Lower leg skin (tissue), 3 donors: Measurements from ENCODE around the gene DLGAP5.

Source experiments
- POLR2A ChIP-seq, 2 donors: fragments of 450-650 bp; IDR thresholded peaks; one replicate each; pipeline ENCODE4 v1.6.1; 2016 to 2017; ENCODE audit warnings: antibody characterized with exemption in 2 of 2, mild to moderate bottlenecking in 1 of 2, moderate library complexity in 1 of 2
- TF ChIP-seq, protein P1 (sequence below), 3 donors: fragments of 450-650 bp; IDR thresholded peaks; one replicate each; pipeline ENCODE4 v1.5.1; 2016; ENCODE audit warnings: antibody characterized with exemption in 3 of 3, mild to moderate bottlenecking in 3 of 3, moderate library complexity in 2 of 3

DNA sequence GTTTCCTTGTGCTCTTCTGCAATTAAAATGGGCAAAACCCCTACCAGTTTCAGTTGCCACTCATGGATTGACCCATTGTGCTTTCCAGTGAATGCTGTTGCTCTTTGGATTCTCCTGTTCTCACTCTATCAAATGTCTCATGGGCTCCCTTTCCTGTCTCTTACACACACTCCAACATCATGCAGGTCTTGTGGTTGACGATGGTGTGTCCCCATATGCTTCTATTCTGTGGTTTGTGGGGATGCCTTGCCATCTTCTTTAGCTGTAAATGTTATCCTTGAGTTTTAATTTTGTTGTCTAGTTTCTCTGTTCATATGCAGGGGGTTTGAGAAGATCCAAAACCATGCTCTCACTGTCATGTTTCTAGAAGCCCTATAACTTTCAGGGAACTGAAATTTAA lies 47.9 kb upstream of the DLGAP5 start:
- no peak for TF ChIP-seq POLR2A (IDR thresholded peaks at IDR 0.05)
- TF ChIP-seq, protein P1, sequence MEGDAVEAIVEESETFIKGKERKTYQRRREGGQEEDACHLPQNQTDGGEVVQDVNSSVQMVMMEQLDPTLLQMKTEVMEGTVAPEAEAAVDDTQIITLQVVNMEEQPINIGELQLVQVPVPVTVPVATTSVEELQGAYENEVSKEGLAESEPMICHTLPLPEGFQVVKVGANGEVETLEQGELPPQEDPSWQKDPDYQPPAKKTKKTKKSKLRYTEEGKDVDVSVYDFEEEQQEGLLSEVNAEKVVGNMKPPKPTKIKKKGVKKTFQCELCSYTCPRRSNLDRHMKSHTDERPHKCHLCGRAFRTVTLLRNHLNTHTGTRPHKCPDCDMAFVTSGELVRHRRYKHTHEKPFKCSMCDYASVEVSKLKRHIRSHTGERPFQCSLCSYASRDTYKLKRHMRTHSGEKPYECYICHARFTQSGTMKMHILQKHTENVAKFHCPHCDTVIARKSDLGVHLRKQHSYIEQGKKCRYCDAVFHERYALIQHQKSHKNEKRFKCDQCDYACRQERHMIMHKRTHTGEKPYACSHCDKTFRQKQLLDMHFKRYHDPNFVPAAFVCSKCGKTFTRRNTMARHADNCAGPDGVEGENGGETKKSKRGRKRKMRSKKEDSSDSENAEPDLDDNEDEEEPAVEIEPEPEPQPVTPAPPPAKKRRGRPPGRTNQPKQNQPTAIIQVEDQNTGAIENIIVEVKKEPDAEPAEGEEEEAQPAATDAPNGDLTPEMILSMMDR (IDR thresholded peaks at IDR 0.05), result no peak
